NT2/D1 (cell line): ENCODE results near the gene GBF1.

Experiments
- DNase-seq: peaks from one replicate; pipeline ENCODE4 v3.0.0-alpha.2; 2011; ENCODE audit warnings: low read depth, low spot score
- H3K27me3 ChIP-seq: 2 replicates; pipeline ENCODE4 v1.6.0; 2011; ENCODE audit warnings: mild to moderate bottlenecking; ENCODE audit not compliant: insufficient read length, insufficient read depth
- H3K36me3 ChIP-seq: 2 replicates; pipeline ENCODE4 v1.6.1; 2011; ENCODE audit warnings: mild to moderate bottlenecking, low read length, mixed read lengths; ENCODE audit not compliant: insufficient read depth, insufficient read length
- H3K4me1 ChIP-seq: 2 replicates; pipeline ENCODE4 v1.5.1; 2011; ENCODE audit not compliant: insufficient read depth, insufficient read length
- H3K4me3 ChIP-seq: 2 replicates; pipeline ENCODE4 v1.5.1; 2011; ENCODE audit warnings: low read depth; ENCODE audit not compliant: insufficient read length
- H3K9ac ChIP-seq: 2 replicates; pipeline ENCODE4 v1.6.0; 2011; ENCODE audit warnings: low read depth; ENCODE audit not compliant: insufficient read length
- H3K9me3 ChIP-seq: 2 replicates; pipeline ENCODE4 v1.5.1; 2011; ENCODE audit warnings: mild to moderate bottlenecking, low read length; ENCODE audit not compliant: insufficient read depth
- SUZ12 ChIP-seq: IDR thresholded peaks from 2 replicates; pipeline ENCODE4 v1.6.1; 2011; ENCODE audit not compliant: insufficient read length, insufficient read depth; ENCODE audit errors: extremely low read depth
- YY1 ChIP-seq: IDR thresholded peaks from 2 replicates; pipeline ENCODE4 v1.6.1; 2011; ENCODE audit not compliant: insufficient read length, insufficient read depth
- ZNF274 ChIP-seq: IDR thresholded peaks from 2 replicates; pipeline ENCODE4 v1.6.1; 2011; ENCODE audit warnings: mild to moderate bottlenecking, low read depth, low read length

GBF1 gene

DNA sequence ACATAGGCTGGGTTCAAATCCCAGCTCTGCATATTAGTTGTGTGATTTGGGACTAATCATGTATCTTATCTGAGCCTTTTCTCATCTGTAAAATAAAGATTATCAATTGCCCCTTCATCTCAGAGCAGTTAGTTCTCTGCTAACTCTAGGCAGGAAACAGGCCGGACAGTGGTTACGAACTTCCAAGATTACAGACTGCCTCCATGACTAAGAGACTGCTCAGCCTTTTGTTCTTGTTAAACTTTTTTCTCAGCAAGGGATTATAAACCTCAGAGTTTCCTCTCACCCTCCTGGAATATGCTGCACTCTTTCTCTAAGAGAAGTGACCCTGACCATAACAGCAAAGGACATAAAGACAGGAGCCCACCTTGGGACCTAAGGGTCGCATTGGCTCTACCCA lies 97.6 kb downstream of the GBF1 start:
- H3K9ac ChIP-seq: no peak overlapping the region
- H3K36me3 ChIP-seq: peaks cover 12% of the 10 kb centered on the region
- no peaks in the 10 kb centered on the region for H3K9me3 ChIP-seq
- no peak for DNase-seq
- no peak overlapping the region for H3K4me3 ChIP-seq
- no peaks in the 10 kb centered on the region for H3K4me1 ChIP-seq
- TF ChIP-seq SUZ12 (no peak), ZNF274 (no peak), YY1 (no peak)
- H3K27me3 ChIP-seq: peaks cover 31% of the 10 kb centered on the region

GRCh38 chr10:102344067-102344466 lies 98.7 kb downstream of the GBF1 start:
- H3K9ac ChIP-seq: no peak overlapping the region
- H3K4me1 ChIP-seq: no peaks in the 10 kb centered on the region
- no peak overlapping the region for H3K4me3 ChIP-seq
- peaks cover 12% of the 10 kb centered on the region for H3K36me3 ChIP-seq
- no peak for TF ChIP-seq ZNF274
- no peak for TF ChIP-seq SUZ12
- no peak for TF ChIP-seq YY1
- H3K9me3 ChIP-seq: no peaks in the 10 kb centered on the region
- no peak for DNase-seq
- peaks cover 31% of the 10 kb centered on the region for H3K27me3 ChIP-seq

DNA sequence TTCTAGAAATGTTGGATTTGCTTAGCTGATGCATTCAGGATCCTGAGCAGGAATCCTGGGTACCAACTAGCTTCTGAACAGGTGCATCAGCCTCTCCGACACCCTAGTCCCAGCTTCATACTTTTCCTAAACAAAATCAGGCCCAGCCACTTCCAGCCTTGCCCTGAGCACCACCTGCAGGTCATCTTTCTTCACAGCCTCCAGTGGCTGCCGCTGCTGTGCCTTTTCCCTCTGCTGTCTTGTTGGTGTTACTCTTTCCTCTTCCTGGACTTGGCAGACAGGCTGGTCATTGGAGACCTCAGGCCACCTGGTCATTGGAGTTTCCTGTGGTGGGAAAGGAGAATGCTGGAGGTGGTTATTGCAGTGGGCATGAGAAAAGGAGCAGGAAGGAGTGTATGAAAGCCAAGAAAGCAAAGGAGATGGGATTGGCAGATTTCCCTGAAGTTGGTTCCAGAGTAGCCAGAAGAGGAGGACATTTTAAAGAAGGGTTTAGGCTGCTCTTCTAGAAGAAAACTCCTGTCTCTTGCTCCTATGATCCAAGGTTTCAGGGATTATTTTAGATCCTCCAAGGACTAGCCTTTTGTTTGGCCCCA lies 102.0 kb downstream of the GBF1 start:
- H3K4me1 ChIP-seq: no peaks in the 10 kb centered on the region
- TF ChIP-seq SUZ12 (no peak), YY1 (no peak), ZNF274 (no peak)
- H3K9me3 ChIP-seq: no peaks in the 10 kb centered on the region
- DNase-seq: peak; percentile 46
- peaks cover 31% of the 10 kb centered on the region for H3K36me3 ChIP-seq
- peaks cover 15% of the 10 kb centered on the region for H3K27me3 ChIP-seq
- H3K4me3 ChIP-seq: no peak overlapping the region
- H3K9ac ChIP-seq: no peak overlapping the region

- H3K27me3 ChIP-seq: no peaks in the 10 kb centered on the region
- TF ChIP-seq YY1: no peak
- TF ChIP-seq SUZ12: no peak
- no peak for TF ChIP-seq ZNF274
- H3K4me1 ChIP-seq: no peaks in the 10 kb centered on the region
- peaks cover 63% of the 10 kb centered on the region for H3K36me3 ChIP-seq
- no peaks in the 10 kb centered on the region for H3K9me3 ChIP-seq
- no peak overlapping the region for H3K4me3 ChIP-seq
- DNase-seq: no peak
- no peak overlapping the region for H3K9ac ChIP-seq
These were observed 106.9 kb downstream of the GBF1 start for GRCh38 chr10:102352066-102352715.

GRCh38 chr10:102354451-102354850 lies 109.1 kb downstream of the GBF1 start:
- no peak for DNase-seq
- peaks cover 78% of the 10 kb centered on the region for H3K36me3 ChIP-seq
- no peaks in the 10 kb centered on the region for H3K4me1 ChIP-seq
- no peak overlapping the region for H3K9ac ChIP-seq
- no peaks in the 10 kb centered on the region for H3K27me3 ChIP-seq
- no peak overlapping the region for H3K4me3 ChIP-seq
- TF ChIP-seq YY1 (no peak), SUZ12 (no peak), ZNF274 (no peak)
- H3K9me3 ChIP-seq: no peaks in the 10 kb centered on the region

DNA sequence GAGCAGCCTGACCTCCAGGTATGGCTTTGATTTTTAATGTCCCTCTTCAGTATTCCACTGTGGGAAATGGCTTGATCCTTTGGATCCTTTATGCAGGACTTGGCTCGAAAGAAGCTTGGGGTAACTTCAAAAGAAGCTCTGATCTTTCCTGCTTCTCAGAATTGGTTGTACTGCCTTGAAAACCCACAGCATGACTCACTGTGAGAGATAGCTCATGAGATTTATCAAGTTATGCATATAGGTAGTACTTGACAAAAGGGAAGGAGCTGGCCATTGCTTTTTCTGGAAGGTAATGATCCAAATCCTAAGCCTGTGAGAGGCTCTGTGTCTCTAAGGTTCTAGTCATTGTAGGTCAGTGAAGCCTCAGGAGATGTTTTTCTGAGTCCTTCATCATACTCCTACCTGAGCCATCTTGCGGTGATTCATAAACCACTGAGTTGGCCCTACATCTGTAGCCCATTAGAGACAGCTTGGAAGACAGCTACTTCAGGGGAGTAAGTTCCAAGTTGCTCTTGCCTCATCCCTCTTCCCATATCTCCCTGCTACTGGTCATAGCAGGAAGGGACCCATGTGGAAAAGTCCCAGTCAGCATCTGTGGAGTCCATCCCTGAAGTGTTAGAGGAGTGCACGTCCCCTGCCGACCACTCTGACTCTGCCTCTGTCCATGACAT lies 113.5 kb downstream of the GBF1 start:
- Histone ChIP-seq H3K36me3 (peaks cover 83% of the 10 kb centered on the region), H3K4me1 (no peaks in the 10 kb centered on the region), H3K9me3 (no peaks in the 10 kb centered on the region), H3K4me3 (no peak overlapping the region), H3K27me3 (no peaks in the 10 kb centered on the region), H3K9ac (no peak overlapping the region)
- no peak for TF ChIP-seq YY1
- DNase-seq: no peak

DNA sequence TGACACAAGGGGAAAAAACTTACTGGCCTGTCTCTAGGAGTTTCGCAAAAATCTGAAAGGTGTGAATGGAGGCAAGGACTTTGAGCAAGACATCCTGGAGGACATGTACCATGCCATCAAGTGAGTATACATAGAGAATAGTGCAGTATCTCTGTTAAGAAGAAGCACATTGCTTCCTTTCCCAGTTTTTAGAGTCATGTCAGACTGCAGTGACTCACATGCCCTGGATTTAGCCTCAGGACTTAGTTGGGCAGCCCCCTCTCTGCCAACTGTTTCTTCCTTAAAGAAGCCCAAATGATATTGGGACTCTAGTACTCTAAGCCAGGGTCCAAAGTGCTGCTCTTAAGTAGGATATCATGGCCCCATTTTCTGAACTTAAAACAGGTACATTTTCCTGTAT lies 122.1 kb downstream of the GBF1 start:
- peaks cover 12% of the 10 kb centered on the region for H3K9me3 ChIP-seq

More for the DNA sequence above, 122.1 kb downstream of the GBF1 start:
- no peak for TF ChIP-seq SUZ12
- TF ChIP-seq ZNF274: no peak
- H3K4me3 ChIP-seq: no peak overlapping the region
- no peak overlapping the region for H3K9ac ChIP-seq
- H3K4me1 ChIP-seq: no peaks in the 10 kb centered on the region
- H3K27me3 ChIP-seq: no peaks in the 10 kb centered on the region
- no peak for DNase-seq
- H3K36me3 ChIP-seq: peaks cover 83% of the 10 kb centered on the region
